ENCODE data around the gene CIRBP.
A peak's percentile ranks its signal among the peaks of the same experiment; 100 is the strongest.

Gene CIRBP

GRCh38 chr19:1259876-1260748 lies 9.0 kb upstream of the CIRBP start:
- peak; percentile 71 for DNase-seq (ENCODE audit: low read depth)
- H3K4me3 ChIP-seq (ENCODE audit: low read depth, low read length), result peak overlapping the region; percentile 83
- TF ChIP-seq CTCF (IDR thresholded peaks at IDR 0.05; ENCODE audit: insufficient read depth, low read depth, low read length, missing control alignments), result no peak

GRCh38 chr19:1260749-1261537 lies 8.2 kb upstream of the CIRBP start:
- H3K4me3 ChIP-seq (ENCODE audit: low read depth, low read length), result peak overlapping the region; percentile 93
- DNase-seq (ENCODE audit: low read depth), result peak; percentile 98
- TF ChIP-seq CTCF (IDR thresholded peaks at IDR 0.05; ENCODE audit: insufficient read depth, low read depth, low read length, missing control alignments), result no peak

DNA sequence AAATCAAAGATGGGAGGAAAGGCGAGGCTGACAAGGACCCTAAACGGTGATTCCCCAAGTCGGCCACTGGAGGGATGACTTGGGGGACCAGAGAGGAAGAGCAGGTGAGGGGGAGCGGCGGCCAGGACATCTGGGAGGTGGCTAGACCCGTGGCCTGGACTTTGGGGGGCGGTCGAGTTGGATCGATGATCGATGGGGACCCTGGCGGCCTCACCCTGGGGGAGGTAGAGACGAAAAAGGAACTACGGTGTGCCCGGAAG lies 7.7 kb upstream of the CIRBP start:
- no peak for DNase-seq (ENCODE audit: low read depth)
- TF ChIP-seq CTCF (IDR thresholded peaks at IDR 0.05; ENCODE audit: insufficient read depth, low read depth, low read length, missing control alignments), result peak; percentile 29
- peak overlapping the region; percentile 93 for H3K4me3 ChIP-seq (ENCODE audit: low read depth, low read length)

DNA sequence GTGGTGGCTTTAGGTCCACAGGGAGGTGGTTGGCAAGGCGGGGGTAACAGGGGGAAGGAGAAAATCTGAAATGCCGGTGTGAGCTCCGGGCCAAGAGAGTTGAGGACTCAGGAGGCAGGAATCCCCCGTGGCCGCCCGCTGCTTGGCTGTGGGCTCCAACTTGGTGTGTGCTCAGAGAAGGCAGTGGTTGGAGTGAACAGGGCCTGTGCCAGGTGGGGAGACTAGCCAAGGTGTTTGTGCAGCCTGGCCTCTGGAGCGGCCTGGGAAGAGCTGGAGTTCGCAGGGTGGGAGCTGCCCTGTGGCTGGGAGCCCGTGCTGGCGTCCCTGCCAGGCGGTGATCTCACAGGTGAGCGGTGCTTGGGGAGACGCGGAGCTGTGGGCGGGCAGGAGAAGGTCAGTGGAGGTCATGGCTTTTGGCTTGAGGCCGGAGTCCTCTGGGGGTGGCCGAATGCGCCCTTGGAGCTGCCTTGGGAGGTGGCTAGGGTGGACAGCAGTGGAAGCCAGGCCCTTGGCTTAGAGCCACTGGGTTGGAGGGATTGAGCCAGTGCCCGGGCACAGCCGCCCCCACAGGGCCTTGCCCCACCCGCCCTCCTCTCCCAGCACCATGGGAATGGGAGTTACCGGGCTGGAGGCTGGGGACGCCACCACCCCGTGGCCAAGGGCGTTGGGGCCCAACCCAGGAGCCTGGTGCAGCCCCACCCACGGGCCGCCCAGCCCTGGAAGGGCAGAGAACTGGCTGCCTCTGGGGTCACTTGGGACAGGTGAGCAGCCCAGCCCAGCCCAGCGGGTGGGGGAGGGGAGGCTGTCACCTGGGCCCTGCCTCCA lies 7.1 kb upstream of the CIRBP start:
- DNase-seq (ENCODE audit: low read depth), result no peak
- peak overlapping the region; percentile 93 for H3K4me3 ChIP-seq (ENCODE audit: low read depth, low read length)
- no peak for TF ChIP-seq CTCF (IDR thresholded peaks at IDR 0.05; ENCODE audit: insufficient read depth, low read depth, low read length, missing control alignments)

GRCh38 chr19:1262623-1263123 lies 6.5 kb upstream of the CIRBP start:
- no peak for DNase-seq (ENCODE audit: low read depth)
- no peak for TF ChIP-seq CTCF (IDR thresholded peaks at IDR 0.05; ENCODE audit: insufficient read depth, low read depth, low read length, missing control alignments)
- peak overlapping the region; percentile 93 for H3K4me3 ChIP-seq (ENCODE audit: low read depth, low read length)

DNA sequence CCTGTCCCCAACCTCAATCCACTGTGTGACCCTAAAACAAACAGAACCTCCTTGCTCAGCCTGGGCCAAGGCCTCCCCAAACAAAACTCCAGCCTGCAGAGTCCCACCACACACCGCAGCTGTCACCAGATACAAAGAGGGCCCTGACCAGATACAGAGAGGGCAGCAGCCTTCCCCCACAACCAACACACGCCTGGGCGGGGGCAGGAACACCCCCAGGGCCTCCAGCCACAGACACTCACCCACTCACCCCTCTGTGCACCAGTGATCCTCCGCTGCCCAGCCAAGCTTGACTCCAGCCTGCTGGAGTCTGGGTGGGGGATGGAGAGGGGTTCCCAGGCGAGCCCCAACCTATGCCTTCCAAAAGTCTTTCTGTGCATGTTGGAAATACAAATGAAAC lies 5.9 kb upstream of the CIRBP start:
- peak overlapping the region; percentile 93 for H3K4me3 ChIP-seq (ENCODE audit: low read depth, low read length)
- no peak for DNase-seq (ENCODE audit: low read depth)
- no peak for TF ChIP-seq CTCF (IDR thresholded peaks at IDR 0.05; ENCODE audit: insufficient read depth, low read depth, low read length, missing control alignments)
